Natural killer cell (primary cell): ENCODE results near the gene EPHA7. TPM values are rescaled to one million over a fixed set of nuclear protein-coding genes. Genes with fewer than 3 reads are reported as not detected.

Source experiments
- ATAC-seq, 3 donors: fragments of 150-1000 bp in 2 of 3; fragments of 200-7000 bp in 1 of 3; cut with Tn5 transposase; 1 replicate in 1 of 3; 2 replicates in 2 of 3; pipeline ENCODE4 v1.10.0; 2021; ENCODE audit warnings: mild to moderate bottlenecking in 2 of 3, moderate library complexity in 2 of 3
- DNase-seq, 2 donors: peaks; one replicate each; pipeline versions ENCODE4 v3.0.0 to v3.0.0-alpha.2; 2013 to 2021; ENCODE audit warnings: mixed read lengths in 1 of 2
- H3K27ac ChIP-seq: one replicate; pipeline ENCODE4 v1.5.1; 2013; ENCODE audit warnings: mild to moderate bottlenecking, low read length
- H3K27me3 ChIP-seq: one replicate; pipeline ENCODE4 v1.6.1; 2013; ENCODE audit warnings: low read length; ENCODE audit not compliant: control insufficient read depth, insufficient read depth
- H3K36me3 ChIP-seq: one replicate; pipeline ENCODE4 v1.6.1; 2013; ENCODE audit warnings: low read length; ENCODE audit not compliant: control insufficient read depth, insufficient read depth
- H3K4me1 ChIP-seq: one replicate; pipeline ENCODE4 v1.6.1; 2013; ENCODE audit warnings: low read length; ENCODE audit not compliant: control insufficient read depth, insufficient read depth
- H3K4me3 ChIP-seq: one replicate; pipeline ENCODE4 v1.5.1; 2013; ENCODE audit warnings: low read length
- H3K9me3 ChIP-seq: one replicate; pipeline ENCODE4 v1.6.1; 2013; ENCODE audit warnings: low read length; ENCODE audit not compliant: control insufficient read depth, insufficient read depth
- H3K27ac Mint-ChIP-seq, 2 donors: one replicate each; pipeline ENCODE4 v1.8.0; 2022; ENCODE audit warnings: mild to moderate bottlenecking in 2 of 2, mixed read lengths in 2 of 2, moderate library complexity in 1 of 2
- H3K27me3 Mint-ChIP-seq, 2 donors: one replicate each; pipeline ENCODE4 v1.8.0; 2022; ENCODE audit warnings: low read depth in 2 of 2, mixed read lengths in 2 of 2
- H3K36me3 Mint-ChIP-seq: one replicate; pipeline ENCODE4 v1.8.0; 2022; ENCODE audit warnings: mixed read lengths
- H3K4me1 Mint-ChIP-seq, 2 donors: one replicate each; pipeline ENCODE4 v1.8.0; 2022; ENCODE audit warnings: mixed read lengths in 2 of 2
- H3K4me3 Mint-ChIP-seq: one replicate; pipeline ENCODE4 v1.8.0; 2022; ENCODE audit warnings: mild to moderate bottlenecking, moderate library complexity, mixed read lengths
- H3K9me3 Mint-ChIP-seq, 2 donors: one replicate each; pipeline ENCODE4 v1.8.0; 2022; ENCODE audit warnings: mixed read lengths in 2 of 2
- CTCF ChIP-seq: fragments of 200-600 bp; IDR thresholded peaks from one replicate; pipeline ENCODE4 v1.8.0; 2022; ENCODE audit warnings: antibody characterized with exemption
- WGBS: methylation state at CpG from one replicate; pipeline ENCODE4 v1.1.7; 2013; ENCODE audit warnings: missing lambda C conversion rate; ENCODE audit not compliant: insufficient coverage; 5-methylcytosine and 5-hydroxymethylcytosine counted together
- intact Hi-C: fragments of 100-400 bp; cut with micrococcal nuclease; formaldehyde crosslinking; loops from one replicate; pipeline ENCODE4 v1.14.2; 2022
- total RNA-seq, 4 donors: library from RNA; stranded (reverse); fragments of 120-200 nt in 1 of 4; gene quantifications; one replicate each; pipeline versions ENCODE4 v1.2.3 to v1.2.4, GENCODE V29; 2013 to 2022

Gene EPHA7
- total RNA-seq, 3 donors from 2014 or later (not counting 1 experiment from before 2014, with no cell fraction given) = not detected

DNA sequence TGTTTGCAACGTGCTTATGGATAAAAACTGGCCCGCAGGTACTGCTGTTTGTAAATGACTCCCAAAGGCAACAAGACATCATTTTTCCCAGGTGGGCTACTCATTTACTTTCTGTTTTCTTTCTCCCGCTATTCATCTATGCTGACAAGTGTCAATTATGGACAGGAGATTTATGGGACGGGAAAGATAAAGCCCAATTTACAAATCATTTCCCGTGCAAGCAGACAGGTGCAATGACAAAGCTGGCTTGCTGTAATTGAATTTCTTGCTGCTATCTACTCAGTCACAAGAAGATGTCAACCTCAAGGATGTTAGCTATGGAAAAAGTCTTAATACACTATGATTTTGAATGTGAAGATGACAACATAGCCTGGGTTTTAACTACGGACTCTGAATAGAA is 125.5 kb downstream of the EPHA7 start:
- Mint-ChIP-seq H3K4me3 (no peak overlapping the region), H3K4me1 (no peaks in the 10 kb centered on the region), H3K27me3 (no peaks in the 10 kb centered on the region), H3K27ac (no peak overlapping the region), H3K36me3 (no peaks in the 10 kb centered on the region), H3K9me3 (peaks cover 6 to 12% of the 10 kb centered on the region in 2 donors)
- intact Hi-C loops = no loop called here
- no peaks in the 10 kb centered on the region for H3K4me1 ChIP-seq
- H3K36me3 ChIP-seq = no peaks in the 10 kb centered on the region
- 85% methylated on average over 5 of the region's 6 CpGs for WGBS
- H3K9me3 ChIP-seq = no peaks in the 10 kb centered on the region
- H3K27ac ChIP-seq = no peak overlapping the region
- no peak for TF ChIP-seq CTCF
- H3K4me3 ChIP-seq = no peak overlapping the region
- H3K27me3 ChIP-seq = no peaks in the 10 kb centered on the region
- no peak for ATAC-seq
- DNase-seq = no peak

DNA sequence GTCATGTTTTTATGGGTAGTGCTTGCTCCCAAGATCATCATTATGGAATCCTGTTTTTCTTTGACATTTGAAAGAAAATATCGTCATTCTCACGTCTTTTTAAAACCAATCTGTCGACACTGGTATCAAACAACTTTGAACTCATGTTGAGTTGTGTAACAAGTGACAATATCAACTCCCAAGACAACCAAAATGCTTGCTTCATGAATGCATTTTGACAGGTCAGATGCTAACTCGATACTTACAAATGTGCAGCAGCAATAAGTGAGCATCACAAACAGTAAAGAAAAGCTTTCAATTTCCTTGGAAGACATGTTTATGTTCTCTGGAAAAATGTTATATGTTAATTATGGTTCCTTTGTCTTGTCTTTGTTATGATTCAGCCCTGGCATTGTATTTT is 125.9 kb downstream of the EPHA7 start:
- Histone ChIP-seq H3K36me3 (no peaks in the 10 kb centered on the region), H3K27me3 (no peaks in the 10 kb centered on the region), H3K4me1 (no peaks in the 10 kb centered on the region), H3K27ac (no peak overlapping the region), H3K4me3 (no peak overlapping the region), H3K9me3 (no peaks in the 10 kb centered on the region)
- Mint-ChIP-seq H3K9me3 (peaks cover 6 to 12% of the 10 kb centered on the region in 2 donors), H3K27me3 (no peaks in the 10 kb centered on the region), H3K4me1 (no peaks in the 10 kb centered on the region), H3K36me3 (no peaks in the 10 kb centered on the region), H3K4me3 (no peak overlapping the region), H3K27ac (no peak overlapping the region)
- ATAC-seq (no peak), DNase-seq (no peak)
- WGBS = 94% methylated on average over 4 of the region's 4 CpGs
- no peak for TF ChIP-seq CTCF
- intact Hi-C loops = no loop called here

DNA sequence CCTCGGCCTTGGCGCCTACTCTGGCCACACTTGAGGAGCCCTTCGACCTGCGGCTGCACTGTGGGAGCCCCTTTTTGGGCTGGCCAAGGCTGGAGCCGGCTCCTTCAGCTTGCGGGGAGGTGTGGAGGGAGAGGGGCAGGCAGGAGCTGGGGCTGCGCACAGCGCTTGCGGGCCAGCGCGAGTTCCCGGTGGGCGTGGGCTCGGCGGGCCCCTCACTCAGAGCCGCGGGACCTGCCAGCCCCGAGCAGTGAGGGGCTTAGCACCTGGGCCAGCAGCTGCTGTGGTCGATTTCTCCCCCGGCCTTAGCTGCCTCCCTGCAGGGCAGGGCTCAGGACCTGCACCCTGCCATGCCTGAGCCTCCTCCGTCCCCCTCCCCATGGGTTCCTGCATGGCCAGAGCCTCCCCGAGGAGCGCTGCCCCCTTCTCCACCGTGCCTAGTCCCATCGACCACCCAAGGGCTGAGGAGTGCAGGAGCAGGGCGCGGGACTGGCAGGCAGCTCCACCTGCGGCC is 136.8 kb downstream of the EPHA7 start:
- Histone ChIP-seq H3K9me3 (peaks cover 5% of the 10 kb centered on the region), H3K36me3 (no peaks in the 10 kb centered on the region), H3K27ac (no peak overlapping the region), H3K27me3 (no peaks in the 10 kb centered on the region), H3K4me3 (no peak overlapping the region), H3K4me1 (no peaks in the 10 kb centered on the region)
- H3K27ac Mint-ChIP-seq = no peak overlapping the region
- intact Hi-C loops = no loop called here
- H3K9me3 Mint-ChIP-seq = peaks cover 6 to 8% of the 10 kb centered on the region in 2 donors
- ATAC-seq (no peak), DNase-seq (no peak)
- no peaks in the 10 kb centered on the region for H3K4me1 Mint-ChIP-seq
- H3K27me3 Mint-ChIP-seq = no peaks in the 10 kb centered on the region
- no peaks in the 10 kb centered on the region for H3K36me3 Mint-ChIP-seq
- no peak overlapping the region for H3K4me3 Mint-ChIP-seq
- WGBS = 95% methylated on average over 27 of the region's 28 CpGs
- TF ChIP-seq CTCF = no peak

DNA sequence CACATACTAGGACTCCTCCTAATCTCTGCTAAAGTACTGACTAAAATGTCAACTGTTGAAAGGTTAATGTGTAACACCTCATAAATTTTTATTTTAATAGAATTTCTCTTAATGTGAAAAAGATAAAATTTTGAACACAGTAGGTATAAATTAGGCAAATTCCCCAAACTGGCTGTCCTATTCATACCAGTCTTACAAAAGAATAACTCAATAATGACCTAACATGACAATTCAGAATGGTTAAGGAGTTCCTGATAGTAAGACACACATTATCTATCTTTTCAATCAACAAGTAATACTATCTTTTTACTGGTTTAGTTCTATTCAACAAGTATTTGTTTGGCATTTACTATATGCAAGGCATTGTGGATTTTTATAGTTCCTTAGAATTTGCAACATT is 141.1 kb downstream of the EPHA7 start:
- Histone ChIP-seq H3K36me3 (no peaks in the 10 kb centered on the region), H3K27ac (no peak overlapping the region), H3K4me3 (no peak overlapping the region), H3K4me1 (no peaks in the 10 kb centered on the region), H3K27me3 (no peaks in the 10 kb centered on the region), H3K9me3 (peaks cover 2% of the 10 kb centered on the region)
- ATAC-seq (no peak), DNase-seq (no peak)
- Mint-ChIP-seq H3K27ac (no peak overlapping the region), H3K4me3 (no peak overlapping the region), H3K36me3 (no peaks in the 10 kb centered on the region), H3K27me3 (no peaks in the 10 kb centered on the region), H3K4me1 (no peaks in the 10 kb centered on the region), H3K9me3 (no peaks in the 10 kb centered on the region)
- intact Hi-C loops = no loop called here
- TF ChIP-seq CTCF = no peak
